Activated CD8-positive, alpha-beta memory T cell treated with anti-CD3 and anti-CD28 coated beads for 1 hour (primary cell): Measurements from ENCODE around the gene MCTP1.
"Not testable (repeated sequence)": the region's sequence is repeated elsewhere in the genome, so short reads cannot be mapped to it uniquely, and the experiment has no call there.

Experiments
- DNase-seq, 2 donors: peaks; one replicate each; pipeline ENCODE4 v3.0.0-alpha.2; 2020; ENCODE audit warnings: low read depth in 1 of 2; ENCODE audit errors: extremely low read depth in 1 of 2

The MCTP1 gene

GRCh38 chr5:95035891-95036685 lies 248.8 kb downstream of the MCTP1 start:
- DNase-seq = no peak

GRCh38 chr5:95032801-95033200 lies 252.1 kb downstream of the MCTP1 start:
- no peak for DNase-seq

- no peak for DNase-seq
These were observed 255.1 kb downstream of the MCTP1 start for GRCh38 chr5:95029569-95030366.

- no peak for DNase-seq
These were observed 257.1 kb downstream of the MCTP1 start for GRCh38 chr5:95027775-95028174.

- DNase-seq = no peak
These were observed 257.7 kb downstream of the MCTP1 start for GRCh38 chr5:95027151-95027721.

- DNase-seq = no peak
These were observed 258.2 kb downstream of the MCTP1 start for GRCh38 chr5:95026718-95027117.

- DNase-seq = no peak
These were observed 261.8 kb downstream of the MCTP1 start for GRCh38 chr5:95022967-95023695.

- no peak for DNase-seq
These were observed 264.5 kb downstream of the MCTP1 start for GRCh38 chr5:95020345-95020744.

GRCh38 chr5:95018946-95019345 lies 265.9 kb downstream of the MCTP1 start:
- DNase-seq = no peak

- no peak for DNase-seq
These were observed 266.4 kb downstream of the MCTP1 start for GRCh38 chr5:95018511-95018910.

GRCh38 chr5:95009812-95010211 lies 275.1 kb downstream of the MCTP1 start:
- DNase-seq = no peak

GRCh38 chr5:95007921-95008597 lies 276.8 kb downstream of the MCTP1 start:
- no peak for DNase-seq

GRCh38 chr5:95005811-95006210 lies 279.1 kb downstream of the MCTP1 start:
- no peak for DNase-seq

GRCh38 chr5:94998670-94999069 lies 286.2 kb downstream of the MCTP1 start:
- DNase-seq = no peak

- DNase-seq = not testable (repeated sequence)
These were observed 290.4 kb downstream of the MCTP1 start for GRCh38 chr5:94994537-94994936.

GRCh38 chr5:94993491-94993890 lies 291.4 kb downstream of the MCTP1 start:
- DNase-seq = no peak

- no peak for DNase-seq
These were observed 292.6 kb downstream of the MCTP1 start for GRCh38 chr5:94992325-94992724.

GRCh38 chr5:94983861-94984535 lies 300.9 kb downstream of the MCTP1 start:
- no peak for DNase-seq

- no peak for DNase-seq
These were observed 307.5 kb downstream of the MCTP1 start for GRCh38 chr5:94977437-94977836.

GRCh38 chr5:94976853-94977252 lies 308.0 kb downstream of the MCTP1 start:
- DNase-seq = no peak
